Measurements from ENCODE around the gene MLYCD.

DNA sequence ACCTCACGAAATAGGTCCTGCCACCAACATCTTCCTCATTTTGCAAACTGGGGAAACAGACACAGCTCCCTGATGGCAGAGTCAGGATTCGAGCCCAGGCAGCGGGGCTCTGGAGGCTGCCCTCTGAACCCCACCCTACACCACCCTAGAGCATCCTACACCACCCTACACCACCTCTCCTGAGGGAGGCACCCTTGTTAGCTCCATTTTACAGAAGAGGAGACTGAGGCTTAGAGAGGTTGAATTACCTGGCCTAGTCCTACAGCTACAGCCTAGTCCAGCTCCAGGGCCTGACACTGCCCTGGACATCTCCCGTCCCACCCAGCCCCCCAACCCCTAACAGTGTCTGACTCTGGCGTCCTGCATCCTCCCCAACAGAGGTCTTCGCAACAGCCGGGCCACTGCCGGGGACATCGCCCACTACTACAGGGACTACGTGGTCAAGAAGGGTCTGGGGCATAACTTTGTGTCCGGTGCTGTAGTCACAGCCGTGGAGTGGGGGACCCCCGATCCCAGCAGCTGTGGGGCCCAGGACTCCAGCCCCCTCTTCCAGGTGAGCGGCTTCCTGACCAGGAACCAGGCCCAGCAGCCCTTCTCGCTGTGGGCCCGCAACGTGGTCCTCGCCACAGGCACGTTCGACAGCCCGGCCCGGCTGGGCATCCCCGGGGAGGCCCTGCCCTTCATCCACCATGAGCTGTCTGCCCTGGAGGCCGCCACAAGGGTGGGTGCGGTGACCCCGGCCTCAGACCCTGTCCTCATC lies 65.9 kb downstream of the MLYCD start:
- TF ChIP-seq CTCF (IDR thresholded peaks at IDR 0.05; ENCODE audit: low read depth, low read length, missing input control) (no peak), GABPA (IDR thresholded peaks at IDR 0.05 in 1 of 2, conservative IDR thresholded peaks at IDR 0.05 in 1 of 2) (no peak), RAD21 (IDR thresholded peaks at IDR 0.05) (no peak), RXRA (IDR thresholded peaks at IDR 0.05) (no peak), TAF1 (conservative IDR thresholded peaks at IDR 0.05) (no peak), MAX (IDR thresholded peaks at IDR 0.05) (no peak), YY1 (IDR thresholded peaks at IDR 0.05) (no peak), REST (IDR thresholded peaks at IDR 0.05) (no peak), JUND (IDR thresholded peaks at IDR 0.05) (no peak), SP1 (IDR thresholded peaks at IDR 0.05) (no peak)
- TF ChIP-seq, protein P1, sequence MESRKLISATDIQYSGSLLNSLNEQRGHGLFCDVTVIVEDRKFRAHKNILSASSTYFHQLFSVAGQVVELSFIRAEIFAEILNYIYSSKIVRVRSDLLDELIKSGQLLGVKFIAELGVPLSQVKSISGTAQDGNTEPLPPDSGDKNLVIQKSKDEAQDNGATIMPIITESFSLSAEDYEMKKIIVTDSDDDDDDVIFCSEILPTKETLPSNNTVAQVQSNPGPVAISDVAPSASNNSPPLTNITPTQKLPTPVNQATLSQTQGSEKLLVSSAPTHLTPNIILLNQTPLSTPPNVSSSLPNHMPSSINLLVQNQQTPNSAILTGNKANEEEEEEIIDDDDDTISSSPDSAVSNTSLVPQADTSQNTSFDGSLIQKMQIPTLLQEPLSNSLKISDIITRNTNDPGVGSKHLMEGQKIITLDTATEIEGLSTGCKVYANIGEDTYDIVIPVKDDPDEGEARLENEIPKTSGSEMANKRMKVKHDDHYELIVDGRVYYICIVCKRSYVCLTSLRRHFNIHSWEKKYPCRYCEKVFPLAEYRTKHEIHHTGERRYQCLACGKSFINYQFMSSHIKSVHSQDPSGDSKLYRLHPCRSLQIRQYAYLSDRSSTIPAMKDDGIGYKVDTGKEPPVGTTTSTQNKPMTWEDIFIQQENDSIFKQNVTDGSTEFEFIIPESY (IDR thresholded peaks at IDR 0.05): no peak

Measured in liver (tissue), 3 donors.